DOHH2 (cell line): ENCODE measurements around the gene PHLPP1.

Source experiments
- EZH2phosphoT487 ChIP-seq: fragments of 200-600 bp; sonication (generic); IDR thresholded peaks from 2 replicates; pipeline ENCODE4 v1.6.1; 2017; ENCODE audit warnings: borderline replicate concordance, mild to moderate bottlenecking, antibody characterized with exemption, low read length, moderate library complexity, mixed read lengths
- TF ChIP-seq, protein P1 (sequence below): fragments of 200-600 bp; sonication (generic); IDR thresholded peaks from one replicate; pipeline ENCODE4 v1.5.1; 2014; ENCODE audit warnings: antibody characterized with exemption, mild to moderate bottlenecking, low read depth, low read length; ENCODE audit not compliant: poor library complexity, severe bottlenecking

DNA sequence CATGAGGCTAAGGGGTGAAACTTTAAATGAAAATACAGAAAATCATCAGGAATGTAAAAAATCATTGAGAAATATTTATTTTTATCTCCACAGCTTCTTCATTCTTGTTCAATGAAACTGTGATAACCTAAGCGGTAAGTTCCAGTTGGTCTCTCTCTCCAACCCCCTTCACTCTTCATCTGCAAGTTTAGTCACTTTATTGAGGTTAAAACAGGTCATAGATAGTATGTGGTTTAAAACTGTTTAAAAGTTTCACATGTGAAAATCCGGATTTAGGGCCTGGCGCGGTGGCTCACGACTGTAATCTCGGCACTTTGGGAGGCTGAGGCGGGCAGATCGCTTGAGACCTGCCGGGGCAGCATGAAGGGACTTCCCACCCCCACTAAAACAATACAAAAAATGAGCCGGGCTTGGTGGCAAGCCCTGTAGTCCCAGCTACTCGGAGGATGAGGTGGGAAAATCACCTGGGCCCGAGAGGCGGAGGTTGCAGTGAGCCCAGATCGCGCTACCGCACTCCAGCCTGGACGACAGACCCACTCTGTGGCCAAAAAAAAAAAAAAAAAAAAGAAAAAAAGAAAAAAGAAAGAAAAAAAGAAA lies 1.6 kb upstream of the PHLPP1 start:
- TF ChIP-seq, protein P1, sequence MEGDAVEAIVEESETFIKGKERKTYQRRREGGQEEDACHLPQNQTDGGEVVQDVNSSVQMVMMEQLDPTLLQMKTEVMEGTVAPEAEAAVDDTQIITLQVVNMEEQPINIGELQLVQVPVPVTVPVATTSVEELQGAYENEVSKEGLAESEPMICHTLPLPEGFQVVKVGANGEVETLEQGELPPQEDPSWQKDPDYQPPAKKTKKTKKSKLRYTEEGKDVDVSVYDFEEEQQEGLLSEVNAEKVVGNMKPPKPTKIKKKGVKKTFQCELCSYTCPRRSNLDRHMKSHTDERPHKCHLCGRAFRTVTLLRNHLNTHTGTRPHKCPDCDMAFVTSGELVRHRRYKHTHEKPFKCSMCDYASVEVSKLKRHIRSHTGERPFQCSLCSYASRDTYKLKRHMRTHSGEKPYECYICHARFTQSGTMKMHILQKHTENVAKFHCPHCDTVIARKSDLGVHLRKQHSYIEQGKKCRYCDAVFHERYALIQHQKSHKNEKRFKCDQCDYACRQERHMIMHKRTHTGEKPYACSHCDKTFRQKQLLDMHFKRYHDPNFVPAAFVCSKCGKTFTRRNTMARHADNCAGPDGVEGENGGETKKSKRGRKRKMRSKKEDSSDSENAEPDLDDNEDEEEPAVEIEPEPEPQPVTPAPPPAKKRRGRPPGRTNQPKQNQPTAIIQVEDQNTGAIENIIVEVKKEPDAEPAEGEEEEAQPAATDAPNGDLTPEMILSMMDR: no peak
- TF ChIP-seq EZH2phosphoT487: no peak
